ENCODE measurements around the gene CALY.

Gene CALY

GRCh38 chr10:133287832-133288500, 48.7 kb downstream of the CALY start:
- DNase-seq (ENCODE audit: low spot score): no peak

- no peak for DNase-seq (ENCODE audit: low spot score)
These were observed 50.3 kb downstream of the CALY start for GRCh38 chr10:133286366-133286765.

DNA sequence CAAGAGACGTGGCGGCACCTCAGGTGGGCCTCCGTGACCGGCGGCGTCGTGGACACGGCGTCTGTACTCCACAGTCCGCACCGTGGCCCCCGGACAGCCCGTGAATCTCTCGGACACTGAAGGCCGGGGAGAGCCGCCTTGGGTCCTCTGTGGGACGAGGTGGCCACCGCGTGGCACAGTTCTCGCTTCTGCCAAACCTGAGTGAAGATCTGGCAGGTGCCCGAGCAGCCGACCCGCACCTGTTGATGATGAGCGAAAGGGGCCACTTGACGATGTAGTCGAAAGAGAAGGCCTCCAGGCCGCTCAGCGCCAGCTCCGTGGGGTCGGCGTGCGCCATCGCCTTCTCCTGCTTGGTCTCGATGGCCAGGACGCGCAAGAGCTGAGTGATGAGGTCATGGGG, 51.5 kb downstream of the CALY start:
- no peak for DNase-seq (ENCODE audit: low spot score)

DNA sequence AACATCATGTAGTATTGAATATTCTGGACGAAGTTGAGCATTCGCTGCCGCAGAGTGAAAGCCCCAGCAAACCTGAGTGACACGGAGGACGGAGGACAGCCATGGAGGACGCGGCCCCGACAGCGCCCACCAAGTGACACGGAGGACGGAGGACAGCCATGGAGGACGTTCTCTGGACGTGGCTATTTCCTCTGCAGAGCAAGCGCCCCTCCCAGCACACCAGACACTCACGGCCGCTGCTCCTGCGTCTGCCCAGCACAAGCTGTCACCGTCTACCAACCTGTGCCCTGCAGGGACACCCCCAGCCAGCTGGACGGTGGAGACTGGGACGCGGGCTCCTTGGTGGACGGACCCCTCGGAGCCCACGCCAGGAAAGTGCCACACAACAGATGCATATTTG, 52.8 kb downstream of the CALY start:
- DNase-seq (ENCODE audit: low spot score): no peak

DNA sequence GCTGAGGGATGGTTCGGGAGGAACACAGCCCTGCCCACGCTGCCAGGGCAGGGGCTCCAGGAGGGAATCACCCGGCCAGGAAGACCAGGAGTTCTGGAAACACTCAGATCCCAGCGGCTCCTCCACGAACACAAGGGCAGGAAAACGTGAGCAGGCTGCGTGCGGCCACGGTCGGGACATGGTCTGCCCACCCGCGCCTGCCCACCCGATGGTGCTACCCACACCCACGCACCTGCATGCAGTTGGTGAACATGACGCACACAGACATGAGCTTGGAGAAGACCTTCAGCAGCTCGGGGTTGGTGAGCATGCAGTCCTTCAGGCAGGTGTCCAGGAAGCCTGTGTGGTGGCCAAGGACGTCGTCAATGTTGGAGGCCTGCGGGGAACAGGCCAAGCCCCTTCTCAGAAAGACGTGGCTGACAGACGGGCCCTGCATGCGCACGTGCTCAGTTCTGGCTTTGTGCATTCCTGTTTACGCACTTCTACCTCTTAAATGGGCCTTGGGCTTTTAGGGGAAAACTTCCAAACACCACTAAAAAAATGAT, 53.8 kb downstream of the CALY start:
- no peak for DNase-seq (ENCODE audit: low spot score)

- DNase-seq (ENCODE audit: low spot score): no peak
These were observed 54.9 kb downstream of the CALY start for GRCh38 chr10:133281628-133282372.

DNA sequence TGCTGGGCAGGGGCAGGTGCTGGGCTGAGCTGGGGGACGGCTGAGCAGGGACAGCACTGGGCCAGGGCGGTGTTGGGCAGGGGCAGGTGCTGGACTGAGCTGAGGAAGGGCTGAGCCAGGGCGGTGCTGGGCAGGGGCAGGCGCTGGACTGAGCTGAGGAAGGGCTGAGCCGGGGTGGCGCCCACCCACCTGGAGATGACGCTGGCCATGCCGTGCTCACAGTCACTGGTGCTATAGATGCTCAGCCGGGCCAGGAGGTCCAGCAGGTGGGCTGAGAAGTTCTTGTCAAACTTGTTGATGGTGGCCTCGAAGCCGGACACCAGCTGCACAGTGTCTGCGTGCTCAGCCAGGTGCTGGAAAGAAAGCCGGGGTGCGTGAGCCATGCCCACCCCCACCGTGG, 55.6 kb downstream of the CALY start:
- DNase-seq (ENCODE audit: low spot score): no peak

DNA sequence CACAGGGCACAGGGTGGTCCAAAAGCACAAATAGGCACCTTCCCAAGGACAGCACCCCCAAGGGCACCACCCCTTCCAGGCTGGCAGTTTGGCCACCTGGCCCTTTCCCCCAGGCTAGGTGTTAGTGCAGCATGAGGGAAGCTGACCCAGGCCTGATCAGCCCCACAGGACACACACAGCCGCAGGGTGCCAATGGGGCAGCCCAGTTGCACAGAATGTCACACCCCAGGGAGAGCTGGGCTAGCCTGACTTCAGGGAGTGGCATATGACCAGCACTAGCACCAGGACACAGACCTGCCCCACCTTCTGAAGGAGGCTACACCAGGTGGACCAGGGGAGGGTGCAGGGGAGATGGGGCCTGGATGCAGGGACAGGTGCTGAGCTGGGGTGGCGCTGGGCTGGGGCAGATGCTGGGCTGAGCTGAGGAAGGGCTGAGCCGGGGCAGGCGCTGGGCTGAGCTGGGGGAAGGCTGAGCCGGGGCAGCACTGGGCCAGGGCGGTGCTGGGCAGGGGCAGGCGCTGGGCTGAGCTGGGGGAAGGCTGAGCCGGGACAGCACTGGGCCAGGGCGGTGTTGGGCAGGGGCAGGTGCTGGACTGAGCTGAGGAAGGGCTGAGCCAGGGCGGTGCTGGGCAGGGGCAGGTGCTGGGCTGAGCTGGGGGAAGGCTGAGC, 56.2 kb downstream of the CALY start:
- DNase-seq (ENCODE audit: low spot score): no peak

DNA sequence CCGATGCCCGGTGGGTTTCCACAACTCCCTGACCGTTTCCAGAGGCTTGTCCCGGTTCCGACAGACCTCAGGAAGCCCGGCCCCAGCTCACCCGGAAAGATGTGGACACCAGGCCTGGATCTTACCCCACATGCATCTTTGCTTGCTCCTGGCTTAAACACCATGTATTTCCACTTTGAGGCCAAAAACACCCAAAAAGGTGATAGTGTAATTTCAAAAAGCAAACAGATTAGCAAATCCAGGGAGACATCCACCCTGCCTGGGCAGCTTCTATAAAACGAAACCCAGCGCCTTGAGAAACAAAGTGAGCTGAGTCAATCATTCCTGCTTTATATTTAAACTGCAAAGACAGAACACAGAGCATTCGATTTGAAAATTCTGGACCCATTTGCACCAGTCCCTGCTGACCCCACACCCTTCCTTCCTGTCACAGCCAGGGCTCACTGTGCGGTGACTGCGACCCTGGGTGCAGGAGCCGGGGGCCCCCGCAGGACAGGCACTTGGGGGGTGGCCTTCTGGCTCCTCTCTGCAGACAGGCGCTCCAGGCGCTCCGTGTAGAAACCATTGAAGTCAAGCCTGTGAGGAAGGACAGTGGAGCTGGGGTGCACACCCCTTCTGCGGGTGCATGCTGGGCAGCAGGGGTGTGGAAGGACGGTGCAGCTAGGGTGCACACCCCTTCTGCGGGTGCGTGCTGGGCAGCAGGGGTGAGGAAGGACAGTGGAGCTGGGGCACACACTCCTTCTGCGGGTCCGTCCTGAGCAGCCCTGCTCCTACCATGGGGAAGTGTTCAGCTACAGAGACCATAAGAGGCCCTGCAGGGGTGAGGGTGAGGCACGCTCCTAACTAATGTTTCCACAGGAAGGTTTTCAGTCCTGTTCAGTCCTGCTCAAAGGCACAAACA, 57.1 kb downstream of the CALY start:
- no peak for DNase-seq (ENCODE audit: low spot score)

GRCh38 chr10:133278577-133279265, 58.0 kb downstream of the CALY start:
- no peak for DNase-seq (ENCODE audit: low spot score)

DNA sequence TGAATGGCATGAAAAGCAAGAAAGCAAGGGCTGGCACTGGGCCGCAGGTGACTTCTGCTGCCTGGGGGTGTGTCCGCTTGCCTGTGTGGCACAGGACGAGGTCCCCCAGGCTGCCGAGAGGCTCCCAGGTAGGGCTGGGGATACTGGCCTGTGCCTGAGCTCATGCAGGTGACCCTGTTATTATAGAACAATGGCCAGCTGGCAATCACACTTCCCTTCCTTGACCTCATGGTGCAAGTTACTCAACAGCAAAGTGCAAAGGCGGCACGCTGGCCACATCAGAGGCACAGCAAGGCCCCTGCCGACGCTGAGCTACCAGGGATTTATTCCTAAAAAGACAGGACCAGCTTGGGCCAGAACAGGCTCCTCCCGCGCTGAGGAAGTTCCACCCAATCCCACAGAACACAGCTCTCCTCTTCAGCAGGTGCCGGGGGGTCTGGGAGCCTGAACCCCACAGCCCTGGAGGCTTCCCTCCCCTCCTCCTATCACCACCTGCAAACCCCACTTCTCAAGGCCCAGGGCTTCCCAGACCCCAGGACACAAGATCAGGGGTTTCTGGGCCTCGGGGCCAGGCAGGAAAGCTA, 58.6 kb downstream of the CALY start:
- no peak for DNase-seq (ENCODE audit: low spot score)

GRCh38 chr10:133277277-133277992, 59.3 kb downstream of the CALY start:
- no peak for DNase-seq (ENCODE audit: low spot score)

DNA sequence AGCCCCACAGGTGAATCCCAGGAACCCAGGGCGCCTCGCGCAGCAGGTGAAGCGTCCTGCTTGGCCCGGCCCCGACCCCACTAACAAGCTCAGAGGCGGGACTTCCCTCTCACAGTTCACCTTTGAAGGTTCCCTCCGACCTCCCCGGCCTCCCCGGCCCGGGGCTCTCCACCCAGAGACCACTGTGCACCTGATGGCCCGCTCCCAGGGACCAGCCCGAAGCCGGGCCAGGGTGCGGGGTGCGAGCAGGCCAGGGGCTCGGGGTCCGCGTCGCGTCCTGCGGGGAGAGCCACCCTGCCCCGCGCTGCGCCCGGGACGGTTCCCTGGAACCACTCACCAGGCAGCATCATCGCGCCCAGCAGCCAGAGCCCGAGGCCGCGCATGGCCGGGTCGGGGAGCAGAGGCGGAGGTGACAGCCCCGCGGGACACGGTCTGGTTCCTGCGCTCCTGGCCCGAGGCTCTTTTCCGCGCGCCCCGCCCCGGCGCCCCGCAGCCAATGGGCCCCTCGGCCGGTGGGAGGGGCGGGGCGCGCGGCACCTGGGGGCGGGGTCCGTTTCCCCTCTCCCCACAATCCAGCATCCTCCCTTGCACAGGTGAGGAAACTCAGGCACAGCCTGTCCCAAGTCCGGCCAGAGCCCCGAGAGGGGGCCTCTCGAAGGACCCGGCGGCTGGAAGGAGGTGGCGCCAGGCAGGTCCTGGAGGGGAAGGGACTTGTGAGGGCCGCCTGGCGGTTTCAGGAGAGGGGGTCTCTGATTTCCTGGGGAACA, 60.1 kb downstream of the CALY start, which contains the start of gene ADAM8:
TSS of gene ADAM8 (minus strand) at position 434 of the 767 bp plus-strand sequence. CDS start at position 383, 51 bp downstream.
- no peak for DNase-seq (ENCODE audit: low spot score)

GRCh38 chr10:133276100-133276434, 60.6 kb downstream of the CALY start:
- no peak for DNase-seq (ENCODE audit: low spot score)

DNA sequence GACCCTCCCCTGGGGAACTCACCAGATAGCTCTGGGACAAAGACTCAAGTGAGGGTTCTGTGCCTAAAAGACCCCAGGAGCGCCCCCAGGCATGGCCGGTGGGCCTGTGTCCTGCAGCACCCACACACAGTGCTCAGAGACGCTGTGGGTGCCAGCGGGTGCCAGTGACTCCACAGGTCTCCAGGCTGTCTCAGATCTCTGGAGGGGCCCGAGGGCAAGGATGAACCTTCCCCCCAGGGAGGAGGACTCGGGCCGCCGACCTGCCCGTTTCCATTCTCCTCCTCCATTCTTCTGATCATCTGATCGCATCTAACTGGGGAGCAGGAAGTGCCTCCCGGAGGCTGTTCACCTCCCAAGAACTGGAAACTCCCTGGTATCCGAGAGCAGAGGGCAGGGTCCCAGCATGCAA, 61.0 kb downstream of the CALY start:
- DNase-seq (ENCODE audit: low spot score): no peak

DNA sequence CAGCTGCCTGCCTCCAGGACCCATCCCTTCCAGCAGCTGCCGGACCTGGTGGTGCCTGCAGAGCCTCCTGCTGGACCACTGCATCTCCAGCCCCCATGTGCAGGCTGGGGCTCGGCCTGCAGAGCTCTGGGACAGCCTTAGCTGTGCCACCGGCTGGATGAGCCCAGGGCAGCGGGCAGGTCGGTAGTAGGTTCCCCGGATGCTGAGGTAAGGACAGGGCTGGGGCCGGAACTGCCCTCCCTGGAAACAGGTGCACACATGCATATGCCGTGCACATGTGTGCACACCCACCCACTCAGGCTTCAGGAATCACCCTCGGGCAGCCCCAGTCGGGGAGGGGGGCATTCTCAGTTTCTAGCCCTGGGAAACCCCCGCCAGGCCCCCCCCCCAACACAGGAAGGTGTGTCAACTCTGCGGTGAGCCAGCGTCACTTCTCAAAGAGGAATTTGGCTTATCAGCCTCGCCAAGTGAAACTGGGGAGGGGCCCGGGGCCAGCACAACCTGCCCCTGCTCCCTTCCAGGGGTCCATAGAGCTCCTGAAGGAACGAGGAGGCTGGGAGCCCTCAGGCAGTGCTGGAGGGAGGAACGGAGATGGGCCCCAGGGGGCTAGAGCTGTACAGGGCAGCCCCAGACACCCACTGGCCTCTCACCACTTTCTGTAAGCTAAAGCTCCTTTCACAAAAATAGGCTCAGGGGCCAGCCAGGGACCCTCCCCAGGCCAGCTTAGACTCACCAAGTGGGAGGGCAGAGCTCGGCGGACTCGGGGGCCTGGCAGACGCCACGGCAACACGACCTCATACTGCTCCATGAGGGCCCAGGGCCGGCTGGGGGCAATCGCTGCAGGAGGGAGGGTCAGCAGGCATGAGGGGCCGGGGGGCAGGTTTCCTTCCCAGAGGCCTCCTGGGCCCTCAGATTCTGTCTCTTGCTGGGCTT, 61.7 kb downstream of the CALY start:
- no peak for DNase-seq (ENCODE audit: low spot score)
